Stimulated activated CD4-positive, alpha-beta T cell treated with anti-CD3 and anti-CD28 coated beads, Interleukin-12 subunit alpha, Interleukin-12 subunit beta, amount 100 ng/mL, for 4 hours (primary cell): Measurements from ENCODE around the gene PLB1.

Experiments used
- DNase-seq: peaks from one replicate; pipeline ENCODE4 v3.0.0-alpha.2; 2020

Gene PLB1

DNA sequence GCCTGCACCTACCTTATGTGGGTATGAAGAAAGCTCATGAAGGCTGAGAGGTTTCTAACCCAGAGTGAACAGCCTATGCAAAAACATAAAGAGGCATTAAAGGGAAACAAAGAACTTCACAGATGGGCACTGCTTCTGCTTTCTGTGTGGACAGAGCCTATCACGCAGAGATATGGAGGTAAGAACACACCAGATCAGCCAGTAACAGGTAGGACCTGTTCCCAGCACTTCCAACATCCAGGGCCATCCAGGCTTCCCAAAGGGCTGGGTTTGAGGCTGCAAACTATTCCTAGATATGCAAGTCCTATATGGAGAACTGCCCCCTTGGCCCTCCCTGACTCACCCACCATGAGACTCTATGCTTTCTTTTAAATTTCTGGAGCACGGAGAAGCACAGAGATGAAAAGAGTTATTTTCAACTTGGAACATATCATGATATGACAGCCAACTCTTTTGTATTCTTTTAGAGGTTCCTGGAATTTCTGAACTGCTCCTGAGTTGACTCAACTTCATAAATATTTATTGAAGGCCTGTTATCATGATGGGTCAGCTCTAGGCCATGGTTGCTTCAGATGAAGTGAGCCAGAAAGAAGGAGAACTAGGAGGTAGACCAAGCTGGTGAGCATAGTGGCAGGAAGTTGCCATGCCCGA is 178.3 kb downstream of the PLB1 start:
- no peak for DNase-seq

DNA sequence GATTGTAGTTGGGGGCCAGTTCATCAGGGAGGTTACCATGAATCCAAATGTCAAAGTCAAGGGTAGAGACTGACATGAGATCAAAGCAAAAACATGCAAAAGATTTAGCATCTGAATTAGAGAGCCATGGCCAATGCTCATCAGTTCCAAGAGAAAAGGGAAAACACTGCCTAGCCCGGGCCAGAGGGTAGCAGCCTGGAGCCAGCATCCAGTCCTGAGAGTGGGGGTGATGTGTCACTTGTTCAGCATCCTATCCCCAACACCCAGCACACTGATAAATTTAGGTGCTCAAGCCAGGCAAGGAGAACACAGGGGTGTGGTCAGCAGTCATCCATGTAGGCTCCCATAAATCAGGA is 178.8 kb downstream of the PLB1 start:
- no peak for DNase-seq

DNA sequence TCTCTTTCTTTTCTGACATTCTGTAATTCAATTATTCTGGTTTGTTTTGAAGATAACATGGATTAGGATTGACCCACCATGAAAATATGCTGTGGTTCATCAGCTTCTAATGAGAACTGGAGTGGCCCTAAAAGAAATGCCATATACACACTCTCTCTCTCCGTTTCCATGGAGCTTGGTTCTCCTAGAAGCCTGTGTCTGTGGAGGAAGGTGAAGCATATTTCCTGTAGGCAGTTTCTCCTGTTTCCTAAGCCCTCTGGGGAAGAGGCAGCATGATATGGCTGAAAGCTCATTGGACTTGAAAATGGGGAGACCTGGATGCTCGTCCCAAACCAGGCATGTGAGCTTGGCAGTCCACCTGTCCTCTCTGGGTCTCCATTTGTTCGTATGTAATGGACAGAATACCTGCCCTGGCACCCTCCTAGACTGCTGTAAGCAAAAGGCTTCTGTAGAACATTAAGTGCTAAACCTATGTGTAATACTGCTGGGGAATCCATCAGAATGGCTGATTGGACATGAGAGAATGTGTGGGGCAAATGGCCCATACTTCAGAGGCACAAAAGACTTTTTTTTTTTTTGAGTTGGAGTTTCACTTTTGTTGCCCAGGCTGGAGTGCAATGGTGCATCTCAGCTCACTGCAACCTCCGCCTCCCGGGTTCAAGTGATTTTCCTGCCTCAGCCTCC is 180.4 kb downstream of the PLB1 start:
- no peak for DNase-seq

DNA sequence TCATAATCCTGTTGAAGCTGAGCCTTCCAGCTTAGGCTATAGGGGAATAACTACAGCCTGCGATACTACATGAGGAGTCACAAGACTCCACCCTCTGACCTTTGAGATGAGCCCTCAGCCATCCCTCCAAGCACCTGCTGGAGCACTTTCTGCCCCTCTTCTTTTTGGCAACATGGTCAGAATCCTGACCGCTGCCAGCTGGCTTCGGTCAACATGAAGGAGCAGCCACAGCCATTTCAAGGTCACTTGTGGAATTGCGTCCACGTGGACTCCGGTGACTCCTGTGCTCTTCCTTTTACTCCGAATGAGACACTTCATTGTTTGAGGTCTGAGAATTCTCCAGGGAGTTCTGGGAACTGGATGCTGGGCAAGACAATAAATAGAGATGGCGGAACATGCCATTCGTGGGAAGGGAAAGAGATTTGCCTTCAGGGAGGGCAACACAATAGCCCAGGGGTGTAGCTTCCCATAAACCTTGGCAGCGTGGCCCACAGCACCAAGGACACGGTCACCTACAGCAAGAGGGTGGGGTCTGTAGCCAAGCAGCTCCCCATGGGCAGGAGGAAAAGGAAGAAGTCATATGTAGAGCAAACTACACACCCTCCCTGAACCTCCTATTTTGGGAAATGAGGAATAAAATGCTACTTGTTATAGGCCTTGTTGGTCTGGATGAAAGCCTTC is 182.5 kb downstream of the PLB1 start:
- DNase-seq = no peak

DNA sequence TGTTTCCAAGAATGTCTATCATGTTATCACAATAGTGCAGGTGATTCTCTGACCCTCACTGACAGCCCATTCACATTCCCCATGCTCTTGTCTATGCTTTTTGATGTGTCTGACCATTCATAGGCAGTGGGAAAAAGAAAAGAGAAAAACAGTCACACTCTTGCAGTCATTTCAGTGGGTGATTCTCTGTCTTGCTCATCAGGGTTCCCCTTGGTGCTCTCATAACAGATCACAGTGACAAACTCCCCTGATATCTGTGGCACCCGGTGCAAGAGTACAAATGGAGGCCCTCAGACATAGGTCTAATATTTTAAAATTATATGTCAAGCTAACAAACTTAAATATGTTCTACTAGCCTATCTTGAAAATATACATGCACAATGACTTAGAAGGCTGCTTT is 183.1 kb downstream of the PLB1 start:
- no peak for DNase-seq

DNA sequence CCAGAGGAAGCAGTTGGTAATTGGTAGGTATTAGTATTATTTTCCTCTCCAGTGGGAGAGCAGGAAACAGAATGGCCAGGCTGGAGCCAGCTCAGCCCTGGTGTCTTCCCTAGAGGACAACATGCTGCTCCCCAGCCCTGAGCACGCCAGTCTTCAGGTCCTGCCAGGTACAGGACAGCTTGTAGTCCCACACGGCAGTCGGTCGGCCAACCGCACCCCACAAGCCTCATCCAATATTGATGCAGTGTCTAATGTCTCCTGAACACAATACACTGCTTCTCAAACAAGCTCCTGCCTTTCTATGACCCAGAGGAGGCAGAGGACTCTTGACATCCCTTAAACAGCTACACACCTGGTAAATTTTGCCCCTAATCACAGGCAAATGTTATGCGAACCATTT is 184.8 kb downstream of the PLB1 start:
- no peak for DNase-seq

DNA sequence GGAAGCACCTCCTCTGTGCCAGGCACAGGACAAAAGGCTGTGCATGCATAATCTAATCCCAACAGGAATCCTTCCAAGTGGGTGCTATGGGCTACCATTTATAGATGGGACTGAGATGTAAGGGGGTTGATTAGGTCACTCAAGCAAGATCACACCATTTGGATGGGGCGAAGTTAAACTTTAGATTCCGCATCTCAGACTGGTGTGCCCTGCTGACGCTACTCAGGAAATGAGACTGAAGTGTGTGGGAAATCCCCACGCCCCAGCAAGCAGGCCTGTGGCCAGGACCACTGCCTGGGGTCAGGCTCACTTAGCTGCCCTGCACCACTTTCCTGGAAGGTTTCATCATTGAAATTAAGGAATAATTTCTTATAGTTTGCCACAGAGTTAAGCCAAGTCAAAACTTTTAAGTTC is 185.3 kb downstream of the PLB1 start:
- DNase-seq = peak; percentile 50

DNA sequence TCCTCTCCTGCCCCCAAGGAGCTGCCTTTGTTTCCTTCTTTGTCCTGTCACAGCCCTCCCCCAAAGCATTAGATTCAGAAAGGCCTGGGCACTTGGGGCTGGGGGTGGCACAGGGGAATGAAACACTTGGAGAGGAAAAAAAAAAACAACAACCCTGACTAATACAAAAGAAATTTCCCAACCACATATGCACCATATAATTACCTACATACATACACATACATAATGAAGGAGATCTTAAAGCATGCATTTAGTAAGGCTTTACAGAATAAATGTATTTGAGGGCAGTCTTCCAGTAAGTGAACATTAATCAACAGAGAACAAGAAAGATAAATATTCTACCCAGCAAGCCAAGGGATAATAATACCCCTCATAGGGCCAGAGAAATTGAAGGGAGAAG is 185.7 kb downstream of the PLB1 start:
- DNase-seq = peak; percentile 20

DNA sequence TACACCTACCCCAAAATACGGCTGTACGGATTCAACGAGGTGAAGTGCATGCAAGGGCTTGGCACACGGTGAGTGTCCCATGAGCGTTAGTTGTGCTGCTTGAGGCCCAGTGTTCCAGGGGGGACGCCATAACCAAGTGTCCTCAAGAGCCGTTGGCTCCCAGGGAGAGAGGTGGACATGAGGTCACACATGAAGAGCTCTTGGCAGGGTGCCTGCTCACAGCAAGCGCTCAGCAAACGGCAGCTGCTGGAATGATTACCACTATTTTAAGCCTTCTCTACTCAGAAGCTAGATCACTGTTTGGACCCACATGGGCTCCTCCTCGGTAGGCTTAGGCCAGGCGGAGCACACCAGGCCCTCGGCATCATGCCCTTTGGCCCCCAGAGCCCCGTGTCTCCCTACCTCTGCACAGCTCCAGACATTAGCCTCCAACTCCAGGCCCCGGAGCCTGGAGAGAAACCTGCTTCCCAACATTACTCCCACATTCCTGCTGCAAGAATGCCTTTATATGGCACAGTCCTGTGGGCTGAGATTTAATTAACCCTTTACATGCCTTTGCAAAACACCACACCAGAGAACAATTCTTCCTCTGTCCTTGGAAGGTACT is 187.3 kb downstream of the PLB1 start:
- DNase-seq = no peak

DNA sequence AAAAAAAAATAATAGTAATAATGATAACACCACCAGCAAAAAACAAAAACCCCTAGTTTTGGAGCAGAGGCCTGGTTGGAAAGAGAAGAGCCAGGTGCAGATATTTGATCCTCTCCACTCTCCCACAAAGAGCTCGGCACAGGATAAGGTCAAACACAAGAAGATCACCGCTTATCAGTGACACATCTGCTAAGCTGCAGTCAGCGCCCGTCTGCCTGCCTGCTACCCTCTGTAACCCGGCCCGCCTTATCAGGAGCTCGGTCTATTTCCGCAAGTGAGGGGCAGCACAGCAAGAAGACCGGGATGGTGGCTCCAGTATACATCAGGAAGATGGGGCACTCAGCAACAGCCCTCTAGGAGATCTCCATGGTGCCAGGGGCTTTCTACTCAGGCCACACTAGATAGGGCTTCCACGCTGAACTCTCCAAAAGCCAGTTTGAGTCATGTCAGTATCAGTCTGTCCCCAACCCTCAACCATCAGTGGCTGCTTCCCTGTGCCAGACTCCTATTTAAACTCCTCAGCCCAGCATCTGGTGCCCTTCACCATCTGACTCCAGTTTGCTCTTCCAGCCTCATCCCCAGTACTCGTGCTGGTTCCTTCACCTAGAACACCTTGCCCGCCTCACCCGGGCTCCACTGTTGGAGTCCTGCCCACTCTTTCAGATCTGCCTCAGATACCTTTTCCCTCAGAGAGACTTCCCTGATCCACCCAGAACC is 188.4 kb downstream of the PLB1 start:
- DNase-seq = no peak

DNA sequence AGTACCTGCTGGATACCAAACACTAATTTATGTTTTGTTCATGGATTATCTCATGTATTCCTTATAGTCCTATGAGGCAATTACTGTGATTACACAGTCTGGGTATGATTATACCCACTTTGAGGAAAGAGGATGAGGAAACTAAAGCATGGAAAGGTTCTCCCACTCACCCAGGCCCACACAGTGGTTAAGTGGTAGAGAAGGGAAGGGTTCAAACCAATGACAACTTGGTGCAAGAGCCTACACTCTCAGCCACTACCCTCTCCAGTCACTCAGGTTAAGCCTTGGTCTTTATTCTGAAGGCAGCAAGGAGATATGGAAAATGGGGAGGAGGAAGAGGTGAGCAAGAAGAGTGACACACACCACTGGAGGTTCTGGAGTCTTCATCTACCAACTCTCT is 191.3 kb downstream of the PLB1 start:
- DNase-seq = no peak

DNA sequence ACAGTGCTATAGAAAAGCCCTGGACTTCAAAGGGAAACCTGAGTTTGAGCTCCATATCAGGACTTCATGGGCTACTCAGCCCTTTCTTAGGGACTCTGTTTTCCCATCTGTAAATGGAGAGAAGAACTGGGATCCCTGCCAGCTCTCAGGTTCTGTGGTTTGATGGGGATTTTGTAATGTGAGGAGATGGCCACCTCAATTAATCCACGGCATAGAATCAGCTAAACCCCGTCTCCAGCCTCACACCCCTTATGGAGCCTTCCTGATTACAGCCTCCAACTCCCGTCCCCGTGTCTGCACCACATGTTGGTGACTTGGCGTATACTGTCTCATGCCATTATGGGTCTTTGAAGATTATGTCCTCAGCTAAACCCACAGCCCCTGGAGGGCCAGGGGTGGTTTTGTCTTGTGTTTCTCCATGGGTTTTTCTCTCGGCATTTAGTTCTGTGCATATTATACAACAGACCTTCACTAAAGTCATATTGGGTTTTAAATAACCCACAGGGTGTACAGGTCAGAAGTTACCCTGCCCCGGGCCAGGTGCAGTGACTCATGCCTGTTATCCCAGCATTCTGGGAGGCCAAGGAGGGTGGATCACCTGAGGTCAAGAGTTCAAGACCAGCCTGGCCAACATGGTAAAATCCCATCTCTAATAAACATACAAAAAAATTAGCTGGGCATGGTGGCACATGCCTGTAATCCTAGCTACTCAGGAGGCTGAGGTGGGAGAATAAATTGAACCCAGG is 192.0 kb downstream of the PLB1 start:
- no peak for DNase-seq

DNA sequence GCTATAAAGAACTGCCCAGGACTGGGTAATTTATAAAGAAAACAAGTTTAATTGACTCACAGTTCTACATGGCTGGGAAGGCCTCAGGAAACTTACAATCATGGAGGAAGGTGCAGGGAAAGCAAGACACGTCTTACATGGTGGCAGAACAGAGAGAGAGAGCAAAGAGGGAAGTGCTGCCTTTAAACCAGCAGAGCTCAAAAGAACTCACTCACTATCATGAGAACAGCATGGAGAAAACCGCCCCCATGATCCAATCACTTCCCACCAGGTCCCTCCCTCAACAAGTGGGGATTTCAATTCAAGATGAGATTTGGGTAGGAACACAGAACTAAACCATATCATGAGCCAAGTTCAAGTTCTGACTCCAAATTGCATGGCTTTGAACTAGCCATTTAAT is 193.0 kb downstream of the PLB1 start:
- DNase-seq = no peak

DNA sequence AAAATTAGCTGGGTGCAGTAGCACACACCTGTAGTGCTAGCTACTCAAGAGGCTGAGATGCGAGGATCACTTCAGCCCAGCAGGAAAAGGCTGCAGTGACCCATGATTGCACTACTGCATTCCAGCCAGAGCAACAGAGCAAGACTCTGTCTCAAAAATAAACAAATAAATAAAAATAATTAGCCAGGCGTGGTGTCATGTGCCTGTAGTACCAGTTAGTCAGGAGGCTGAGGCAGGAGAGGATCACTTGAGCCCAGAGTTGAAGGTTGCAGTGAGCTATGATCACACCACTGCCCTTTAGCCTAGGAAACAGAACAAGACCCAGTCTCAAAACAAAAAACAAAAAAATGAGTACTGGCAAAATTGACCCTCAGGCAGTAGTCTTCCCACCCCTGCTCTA is 193.9 kb downstream of the PLB1 start:
- DNase-seq = no peak

DNA sequence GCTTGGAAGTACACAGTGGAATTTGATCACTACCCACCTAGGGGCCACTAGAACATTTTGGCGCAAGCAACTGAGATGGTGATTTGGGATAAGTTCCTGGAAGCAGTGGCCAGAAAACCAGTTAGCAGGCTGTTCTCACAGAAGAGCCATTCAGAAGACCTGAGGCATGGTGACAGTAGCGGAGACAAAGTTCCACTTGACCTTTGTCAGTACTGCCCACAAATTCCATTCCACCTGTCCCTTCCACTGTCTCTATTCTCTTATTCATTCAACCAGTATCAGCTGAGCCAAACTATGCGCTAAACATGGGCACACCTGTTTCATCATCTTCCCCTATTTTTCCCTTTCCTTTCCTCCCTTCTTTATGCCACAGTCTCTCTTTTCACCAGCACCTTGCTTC is 196.6 kb downstream of the PLB1 start:
- no peak for DNase-seq

DNA sequence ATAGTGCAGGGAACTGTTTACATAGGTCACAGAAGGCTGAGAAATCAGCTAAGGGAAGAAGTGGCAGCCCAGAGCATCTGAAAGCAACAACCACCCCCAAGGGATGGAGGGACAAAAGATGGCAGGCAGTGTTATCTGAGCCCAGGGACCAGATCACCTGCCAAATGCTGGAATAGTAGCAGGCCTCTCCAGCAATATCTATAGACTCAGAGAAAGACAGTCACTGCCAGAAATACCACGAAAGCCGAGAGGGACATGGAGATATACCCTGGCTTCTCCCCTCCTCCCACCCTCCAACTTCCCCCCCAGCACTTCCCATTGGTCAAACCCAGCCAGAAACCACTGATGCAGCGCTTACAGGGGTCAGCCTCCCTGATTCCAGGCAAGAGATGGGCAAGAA is 197.4 kb downstream of the PLB1 start:
- no peak for DNase-seq
